Spleen (tissue), 11 donors: ENCODE results near the gene LAIR1. TPM values are rescaled to one million over a fixed set of nuclear protein-coding genes. Genes with fewer than 3 reads are reported as not detected.
"Not testable (repeated sequence)": the region's sequence is repeated elsewhere in the genome, so short reads cannot be mapped to it uniquely, and the experiment has no call there.

ENCODE experiments used
- DNase-seq: peaks from one replicate; pipeline ENCODE4 v3.0.0-alpha.2; 2020
- H3K27ac ChIP-seq, 8 donors: fragments of 200-600 bp; sonication (generic) in 7 of 8; 1 replicate in 4 of 8; 2 replicates in 4 of 8; pipeline versions ENCODE4 v1.5.0 to v1.8.0; 2016 to 2021; ENCODE audit warnings: inconsistent platforms in 4 of 8, mild to moderate bottlenecking in 4 of 8, moderate library complexity in 1 of 8
- H3K27me3 ChIP-seq, 7 donors: fragments of 200-600 bp; sonication (generic) in 6 of 7; replicated peaks in 1 of 7; 1 replicate in 4 of 7; 2 replicates in 3 of 7; pipeline versions ENCODE4 v1.5.0 to v1.8.0; 2016 to 2021; ENCODE audit warnings: inconsistent platforms in 3 of 7, mild to moderate bottlenecking in 1 of 7
- H3K36me3 ChIP-seq, 6 donors: fragments of 200-600 bp; sonication (generic) in 5 of 6; 1 replicate in 4 of 6; 2 replicates in 2 of 6; pipeline versions ENCODE4 v1.5.0 to v1.8.0; 2016 to 2021; ENCODE audit warnings: inconsistent platforms in 2 of 6
- H3K4me1 ChIP-seq, 6 donors: fragments of 200-600 bp; sonication (generic) in 5 of 6; 1 replicate in 3 of 6; 2 replicates in 3 of 6; pipeline versions ENCODE4 v1.5.0 to v1.8.0; 2016 to 2021; ENCODE audit warnings: inconsistent platforms in 3 of 6
- H3K4me3 ChIP-seq, 8 donors: fragments of 200-600 bp; sonication (generic) in 7 of 8; 1 replicate in 4 of 8; 2 replicates in 4 of 8; pipeline versions ENCODE4 v1.5.0 to v1.8.0; 2016 to 2021; ENCODE audit warnings: inconsistent platforms in 4 of 8, mild to moderate bottlenecking in 4 of 8, moderate library complexity in 2 of 8
- H3K9me3 ChIP-seq, 8 donors: fragments of 200-600 bp; sonication (generic) in 7 of 8; 1 replicate in 4 of 8; 2 replicates in 4 of 8; pipeline versions ENCODE4 v1.5.0 to v1.8.0; 2016 to 2021; ENCODE audit warnings: inconsistent platforms in 4 of 8
- CTCF ChIP-seq, 11 experiments: fragments of 200-600 bp in 7 of 11; fragments of 450-650 bp in 4 of 11; sonication (generic) in 4 of 11; IDR thresholded peaks in 8 of 11; conservative IDR thresholded peaks in 3 of 11; 1 replicate in 7 of 11; 2 replicates in 4 of 11; pipeline versions ENCODE4 v1.4.0 to v1.8.0; 2016 to 2021; ENCODE audit warnings: antibody characterized with exemption in 11 of 11, inconsistent platforms in 4 of 11, mild to moderate bottlenecking in 1 of 11
- POLR2A ChIP-seq, 3 donors: fragments of 450-650 bp; IDR thresholded peaks; one replicate each; pipeline ENCODE4 v1.5.1; 2017; ENCODE audit warnings: antibody characterized with exemption in 3 of 3, mild to moderate bottlenecking in 1 of 3
- POLR2AphosphoS5 ChIP-seq, 3 donors: sonication (generic); formaldehyde crosslinking; IDR thresholded peaks; one replicate each; pipeline ENCODE4 v1.5.1; 2017; ENCODE audit warnings: antibody characterized with exemption in 3 of 3
- WGBS, 5 donors: extraction: QIAGEN DNeasy Blood & Tissue Kit in 3 of 5; methylation state at CpG; one replicate each; pipeline versions ENCODE4 v1.1.5 to v1.1.7; 2013 to 2018; 5-methylcytosine and 5-hydroxymethylcytosine counted together
- intact Hi-C: fragments of 100-400 bp; cut with DNase I; formaldehyde crosslinking; loops from one replicate; pipeline ENCODE4 v1.15.0; 2023; ENCODE audit warnings: low total_unique reads
- polyA plus RNA-seq, 3 donors: library from polyadenylated mRNA; stranded (reverse); fragments of 200-250 nt; gene quantifications; one replicate each; pipeline ENCODE4 v1.2.1, GENCODE V29; 2013
- total RNA-seq, 7 donors: library from RNA; depleted of rRNA in 3 of 7; stranded (reverse); fragments of >200 nt in 3 of 7; fragmentation: NEBNext Ultra II Directional in 4 of 7; extraction: Animal tissue kit (Norgen Biotek cat#: 25700) in 4 of 7; gene quantifications; one replicate each; pipeline versions ENCODE4 v1.1.0 to v1.2.1, GENCODE V29; 2016 to 2021
- donor health status: healthy with polysubstance abuse.
- donor health status: DM: no; HTN: no; CAD: no; lungs with moderate emphysema.
- donor health status: DM: no; HTN: no; CAD: no.
- donor health status: Bipolar disorder and iron deficiency.
- donor health status: healthy.
- donor health status: DM: no; HTN: no; CAD: no.
- donor health status: DM: yes; HTN: yes; CAD: no.

The LAIR1 gene
- total and polyA plus RNA-seq, 10 donors: 56.3 to 164 (median 109) TPM

- H3K9me3 ChIP-seq, intact Hi-C loops, H3K27me3 ChIP-seq, H3K36me3 ChIP-seq: not testable (repeated sequence)
- peak in 2 of 3 donors; percentile 13 to 81 for TF ChIP-seq POLR2AphosphoS5 (IDR thresholded peaks at IDR 0.05)
- peak overlapping the region in 5 of 8 donors; percentile 23 to 66 (median 39) for H3K4me3 ChIP-seq
- peak; percentile 87 for DNase-seq
- H3K27ac ChIP-seq: peak overlapping the region in 6 of 8 donors; percentile 26 to 88 (median 73)
- H3K4me1 ChIP-seq: peaks cover 13 to 89% (median 63%) of the 10 kb centered on the region in 6 donors
- WGBS, 5 donors: 11 to 35% (median 24%) methylated on average over 7 to 8 of the region's 10 CpGs
These were observed 5.7 kb upstream of the LAIR1 start for GRCh38 chr19:54370434-54370796.

GRCh38 chr19:54369688-54370433, 5.1 kb upstream of the LAIR1 start:
- Histone ChIP-seq H3K4me1 (peaks cover 13 to 90% (median 66%) of the 10 kb centered on the region in 6 donors), H3K27ac (peak overlapping the region in 7 of 8 donors; percentile 2 to 88 (median 75)), H3K4me3 (peak overlapping the region; percentile 18 to 66 (median 39))
- H3K27me3 ChIP-seq, intact Hi-C loops, H3K36me3 ChIP-seq, DNase-seq, H3K9me3 ChIP-seq: not testable (repeated sequence)
- 12 to 41% (median 29%) methylated on average over 13 to 15 of the region's 19 CpGs for WGBS, 5 donors
- TF ChIP-seq POLR2AphosphoS5 (IDR thresholded peaks at IDR 0.05): peak in 1 of 3 donors; percentile 15

GRCh38 chr19:54369082-54369687, 4.5 kb upstream of the LAIR1 start:
- DNase-seq: no peak
- intact Hi-C loops: no loop called here
- Histone ChIP-seq H3K36me3 (no peaks in the 10 kb centered on the region), H3K4me3 (peak overlapping the region; percentile 18 to 66 (median 39)), H3K27ac (peak overlapping the region; percentile 2 to 88 (median 73)), H3K4me1 (peaks cover 13 to 92% (median 68%) of the 10 kb centered on the region in 6 donors), H3K9me3 (no peaks in the 10 kb centered on the region), H3K27me3 (no peaks in the 10 kb centered on the region)
- TF ChIP-seq POLR2AphosphoS5 (IDR thresholded peaks at IDR 0.05): no peak
- no peak for TF ChIP-seq CTCF (IDR thresholded peaks at IDR 0.05 in 8 of 11, conservative IDR thresholded peaks at IDR 0.05 in 3 of 11)
- no peak for TF ChIP-seq POLR2A (IDR thresholded peaks at IDR 0.05)
- WGBS, 5 donors: 22 to 30% (median 26%) methylated on average over 8 of the region's 8 CpGs

- H3K4me1 ChIP-seq: peaks cover 9 to 90% (median 56%) of the 10 kb centered on the region in 6 donors
- TF ChIP-seq POLR2A (IDR thresholded peaks at IDR 0.05): no peak
- no peak for TF ChIP-seq CTCF (IDR thresholded peaks at IDR 0.05 in 8 of 11, conservative IDR thresholded peaks at IDR 0.05 in 3 of 11)
- no peak for TF ChIP-seq POLR2AphosphoS5 (IDR thresholded peaks at IDR 0.05)
- DNase-seq: no peak
- H3K27ac ChIP-seq: peak overlapping the region in 4 of 8 donors; percentile 18 to 93 (median 66)
- H3K27me3 ChIP-seq: no peaks in the 10 kb centered on the region
- 51 to 60% (median 56%) methylated on average over 6 of the region's 6 CpGs for WGBS, 5 donors
- H3K36me3 ChIP-seq: no peaks in the 10 kb centered on the region
- H3K4me3 ChIP-seq: no peak overlapping the region
- intact Hi-C loops: no loop called here
- no peaks in the 10 kb centered on the region for H3K9me3 ChIP-seq
These were observed 2.1 kb upstream of the LAIR1 start for GRCh38 chr19:54366811-54367210.

- 64 to 84% (median 74%) methylated on average over 12 to 13 of the region's 13 CpGs for WGBS, 5 donors
- H3K9me3 ChIP-seq, H3K36me3 ChIP-seq, DNase-seq, H3K4me3 ChIP-seq, H3K27me3 ChIP-seq, intact Hi-C loops: not testable (repeated sequence)
- peak overlapping the region in 7 of 8 donors; percentile 77 to 94 (median 90) for H3K27ac ChIP-seq
- peaks cover 5 to 85% (median 50%) of the 10 kb centered on the region in 6 donors for H3K4me1 ChIP-seq
These were observed 1.1 kb upstream of the LAIR1 start for GRCh38 chr19:54365798-54366197.

- 12 to 24% (median 16%) methylated on average over 4 to 6 of the region's 10 CpGs for WGBS, 5 donors
These were observed 2.9 kb downstream of the LAIR1 start for GRCh38 chr19:54361680-54362422.

More at GRCh38 chr19:54361680-54362422, 2.9 kb downstream of the LAIR1 start:
- H3K9me3 ChIP-seq, DNase-seq, intact Hi-C loops, H3K27me3 ChIP-seq: not testable (repeated sequence)
- Histone ChIP-seq H3K36me3 (peaks cover 0 to 16% (median 4%) of the 10 kb centered on the region in 6 donors), H3K27ac (peak overlapping the region; percentile 35 to 94 (median 82)), H3K4me1 (peaks cover 5 to 72% (median 37%) of the 10 kb centered on the region in 6 donors), H3K4me3 (peak overlapping the region in 6 of 8 donors; percentile 8 to 69 (median 45))
